ENCODE measurements around the gene ZMYND8.

ZMYND8 gene

DNA sequence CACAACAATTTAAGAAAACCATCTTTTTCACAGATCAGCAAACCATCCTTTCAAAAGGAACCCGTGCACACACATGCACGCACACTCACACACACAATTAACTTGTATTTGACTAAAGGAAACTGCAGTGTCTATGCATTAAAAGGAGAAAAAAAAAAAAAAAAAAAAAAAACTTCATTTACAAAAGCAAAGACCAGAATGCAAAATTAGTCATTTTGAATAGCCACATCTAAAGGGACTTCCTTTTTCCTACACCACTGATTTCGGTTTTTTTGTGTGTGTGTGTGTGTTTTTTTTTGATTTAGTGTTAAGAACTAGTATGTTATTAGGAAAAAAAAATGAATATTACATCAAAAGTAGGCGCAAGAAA lies 6.3 kb downstream of the ZMYND8 start:
- DNase-seq: no peak

GRCh38 chr20:47349365-47350180 lies 6.9 kb downstream of the ZMYND8 start:
- H3F3A ChIP-seq (ENCODE audit: insufficient read depth, low read length): peaks cover 29% of the 10 kb centered on the region
- no peaks in the 10 kb centered on the region for H3K9me3 ChIP-seq (replicated peaks; ENCODE audit: insufficient read depth, low read length)
- H3K36me3 ChIP-seq (replicated peaks; ENCODE audit: insufficient read depth, low read length): peaks cover 18% of the 10 kb centered on the region; the same call in 1 of the 2 replicates
- DNase-seq: no peak
- TF ChIP-seq EZH2phosphoT487 (IDR thresholded peaks at IDR 0.05; ENCODE audit: low read length) (no peak), CTCF (IDR thresholded peaks at IDR 0.05; ENCODE audit: low read length) (no peak), EZH2 (optimal IDR thresholded peaks at IDR 0.05; ENCODE audit: low read depth, low read length) (no peak)
- peak overlapping the region; percentile 83 for H3K4me2 ChIP-seq (ENCODE audit: low read depth, low read length)
- H3K9ac ChIP-seq (ENCODE audit: low read length): peak overlapping the region; percentile 91; the same call in 1 of the 2 replicates
- H3K27ac ChIP-seq (ENCODE audit: low read length): no peak overlapping the region
- peak overlapping the region; percentile 64 for H3K4me3 ChIP-seq (ENCODE audit: low read length)
- H4K20me1 ChIP-seq (ENCODE audit: insufficient read depth, low read length): 0 out of 2 replicates have a peak, but pooled peaks cover 3% of the 10 kb centered on the region
- H3K27me3 ChIP-seq (replicated peaks; ENCODE audit: insufficient read depth, low read length): no peaks in the 10 kb centered on the region
- peaks cover 99% of the 10 kb centered on the region for H3K79me2 ChIP-seq (ENCODE audit: low read length)
- no peaks in the 10 kb centered on the region for H3K9me2 ChIP-seq (replicated peaks; ENCODE audit: insufficient read depth, low read length)
- peaks cover 28% of the 10 kb centered on the region for H3K4me1 ChIP-seq (ENCODE audit: low read length)
- no peak overlapping the region for H2AFZ ChIP-seq (ENCODE audit: low read length)

More for the DNA sequence above, 6.3 kb downstream of the ZMYND8 start:
- no peak for TF ChIP-seq EZH2phosphoT487 (IDR thresholded peaks at IDR 0.05; ENCODE audit: low read length)
- TF ChIP-seq EZH2 (optimal IDR thresholded peaks at IDR 0.05; ENCODE audit: low read depth, low read length): no peak
- TF ChIP-seq CTCF (IDR thresholded peaks at IDR 0.05; ENCODE audit: low read length): no peak
- H3K9me2 ChIP-seq (replicated peaks; ENCODE audit: insufficient read depth, low read length): no peaks in the 10 kb centered on the region
- H3K9me3 ChIP-seq (replicated peaks; ENCODE audit: insufficient read depth, low read length): no peaks in the 10 kb centered on the region
- H3K36me3 ChIP-seq (replicated peaks; ENCODE audit: insufficient read depth, low read length): peaks cover 18% of the 10 kb centered on the region; the same call in 1 of the 2 replicates
- H3K4me2 ChIP-seq (ENCODE audit: low read depth, low read length): peak overlapping the region; percentile 83
- H3K79me2 ChIP-seq (ENCODE audit: low read length): peaks cover 99% of the 10 kb centered on the region
- H3K27me3 ChIP-seq (replicated peaks; ENCODE audit: insufficient read depth, low read length): no peaks in the 10 kb centered on the region
- peak overlapping the region; percentile 97; the same call in 1 of the 2 replicates for H3K27ac ChIP-seq (ENCODE audit: low read length)
- peaks cover 32% of the 10 kb centered on the region for H3F3A ChIP-seq (ENCODE audit: insufficient read depth, low read length)
- no peak overlapping the region for H2AFZ ChIP-seq (ENCODE audit: low read length)
- H3K4me3 ChIP-seq (ENCODE audit: low read length): peak overlapping the region; percentile 64
- H4K20me1 ChIP-seq (ENCODE audit: insufficient read depth, low read length): 0 out of 2 replicates have a peak, but pooled peaks cover 3% of the 10 kb centered on the region
- peak overlapping the region; percentile 91; the same call in 1 of the 2 replicates for H3K9ac ChIP-seq (ENCODE audit: low read length)
- H3K4me1 ChIP-seq (ENCODE audit: low read length): peaks cover 28% of the 10 kb centered on the region

DNA sequence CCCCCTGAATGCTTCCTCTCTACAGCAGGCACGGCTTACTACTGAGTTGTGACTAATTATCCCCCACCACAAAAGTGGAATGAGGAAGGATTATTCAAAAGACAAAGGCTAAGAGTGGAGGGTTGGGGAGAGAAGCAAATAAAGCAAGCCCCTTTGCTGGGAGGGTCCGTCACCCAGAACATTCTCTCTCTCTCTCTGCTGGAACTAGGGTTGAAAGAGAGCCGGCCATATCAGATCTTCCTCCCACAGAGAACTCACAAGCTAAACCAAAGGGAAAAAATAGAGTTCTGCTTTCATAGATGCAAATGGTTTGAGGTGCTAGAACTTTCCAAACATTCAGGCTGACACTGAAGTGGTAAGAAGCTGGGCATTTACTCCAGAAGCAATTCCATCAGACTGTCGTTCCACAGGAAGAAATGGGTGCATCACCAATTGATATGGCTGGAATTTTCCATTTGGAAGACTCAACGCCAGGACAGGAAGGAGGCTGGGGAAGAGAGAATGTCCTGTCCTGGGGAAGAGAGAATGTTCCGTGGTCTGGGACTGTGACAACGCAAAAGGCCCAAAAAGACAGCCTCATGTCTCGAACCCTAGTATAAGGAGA lies 7.9 kb downstream of the ZMYND8 start:
- peaks cover 99% of the 10 kb centered on the region for H3K79me2 ChIP-seq (ENCODE audit: low read length)
- no peaks in the 10 kb centered on the region for H3K9me3 ChIP-seq (replicated peaks; ENCODE audit: insufficient read depth, low read length)
- H3K27me3 ChIP-seq (replicated peaks; ENCODE audit: insufficient read depth, low read length): no peaks in the 10 kb centered on the region
- no peak overlapping the region for H3K4me3 ChIP-seq (ENCODE audit: low read length)
- H2AFZ ChIP-seq (ENCODE audit: low read length): no peak overlapping the region
- TF ChIP-seq EZH2 (optimal IDR thresholded peaks at IDR 0.05; ENCODE audit: low read depth, low read length): no peak
- no peak for TF ChIP-seq CTCF (IDR thresholded peaks at IDR 0.05; ENCODE audit: low read length)
- TF ChIP-seq EZH2phosphoT487 (IDR thresholded peaks at IDR 0.05; ENCODE audit: low read length): no peak
- peaks cover 26% of the 10 kb centered on the region for H3F3A ChIP-seq (ENCODE audit: insufficient read depth, low read length)
- no peaks in the 10 kb centered on the region for H3K9me2 ChIP-seq (replicated peaks; ENCODE audit: insufficient read depth, low read length)
- no peak overlapping the region for H3K4me2 ChIP-seq (ENCODE audit: low read depth, low read length)
- no peak for DNase-seq
- H3K9ac ChIP-seq (ENCODE audit: low read length): no peak overlapping the region
- H3K4me1 ChIP-seq (ENCODE audit: low read length): peaks cover 28% of the 10 kb centered on the region
- H3K36me3 ChIP-seq (replicated peaks; ENCODE audit: insufficient read depth, low read length): peaks cover 18% of the 10 kb centered on the region; the same call in 1 of the 2 replicates
- no peak overlapping the region for H3K27ac ChIP-seq (ENCODE audit: low read length)
- 0 out of 2 replicates have a peak, but pooled peaks cover 3% of the 10 kb centered on the region for H4K20me1 ChIP-seq (ENCODE audit: insufficient read depth, low read length)
